GM21737 (cell line): ENCODE results near the gene NXF1.
"Not testable (repeated sequence)": the region's sequence is repeated elsewhere in the genome, so short reads cannot be mapped to it uniquely, and the experiment has no call there.

Experiments
- ATAC-seq: cut with Tn5 transposase; IDR thresholded peaks from one replicate; pipeline ENCODE4 v1.9.1; 2021; ENCODE audit warnings: mild to moderate bottlenecking, moderate library complexity; ENCODE audit not compliant: unreplicated experiment

The NXF1 gene

GRCh38 chr11:62805076-62805892, at the start of gene NXF1:
Gene NXF1, minus strand, starts transcription at chr11:62805440. Its CDS starts 84 bp downstream, at chr11:62805356.
- ATAC-seq: peak; percentile 84

- no peak for ATAC-seq
Observed at GRCh38 chr11:62854013-62854824, 49.0 kb upstream of the NXF1 start.

- ATAC-seq: no peak
Observed at GRCh38 chr11:62853279-62853965, 48.2 kb upstream of the NXF1 start.

- ATAC-seq: no peak
Observed at GRCh38 chr11:62852523-62853188, 47.4 kb upstream of the NXF1 start.

GRCh38 chr11:62851807-62852522, 46.7 kb upstream of the NXF1 start:
- ATAC-seq: no peak

GRCh38 chr11:62850911-62851806, 45.9 kb upstream of the NXF1 start:
- ATAC-seq: no peak

- no peak for ATAC-seq
Observed at GRCh38 chr11:62847767-62848314, 42.6 kb upstream of the NXF1 start.

GRCh38 chr11:62846177-62846576, 40.9 kb upstream of the NXF1 start:
- no peak for ATAC-seq

GRCh38 chr11:62844154-62844553, 38.9 kb upstream of the NXF1 start:
- ATAC-seq: no peak

- no peak for ATAC-seq
Observed at GRCh38 chr11:62843466-62843865, 38.2 kb upstream of the NXF1 start.

GRCh38 chr11:62842891-62843290, 37.7 kb upstream of the NXF1 start:
- ATAC-seq: not testable (repeated sequence)

GRCh38 chr11:62842171-62842741, 37.0 kb upstream of the NXF1 start:
- ATAC-seq: no peak

GRCh38 chr11:62841361-62842170, 36.3 kb upstream of the NXF1 start:
- peak; percentile 41 for ATAC-seq

- ATAC-seq: not testable (repeated sequence)
Observed at GRCh38 chr11:62840721-62841360, 35.6 kb upstream of the NXF1 start.

GRCh38 chr11:62839050-62839945, 34.1 kb upstream of the NXF1 start, which contains the start of gene WDR74:
Gene WDR74, minus strand, starts transcription at chr11:62839590. Its CDS starts 20 bp downstream, at chr11:62839570.
- ATAC-seq: peak; percentile 44

- no peak for ATAC-seq
Observed at GRCh38 chr11:62835336-62835735, 30.1 kb upstream of the NXF1 start.
